GM12892 (cell line): ENCODE data around the gene AMER2.

Experiments
- POLR2A ChIP-seq: IDR thresholded peaks from 2 replicates; pipeline ENCODE4 v1.6.1; 2011; ENCODE audit warnings: low read depth, low read length, control low read depth
- POLR2AphosphoS5 ChIP-seq: IDR thresholded peaks from 2 replicates; pipeline ENCODE4 v1.6.1; 2011; ENCODE audit warnings: low read depth, low read length, control low read depth
- TAF1 ChIP-seq: IDR thresholded peaks from 2 replicates; pipeline ENCODE4 v1.6.1; 2011; ENCODE audit warnings: low read depth, mild to moderate bottlenecking, control low read depth, low read length, borderline replicate concordance

GRCh38 chr13:25169951-25170553 is 2.0 kb downstream of the AMER2 start:
- TF ChIP-seq POLR2A (no peak), POLR2AphosphoS5 (no peak), TAF1 (no peak)
